Activated naive CD4-positive, alpha-beta T cell treated with anti-CD3 and anti-CD28 coated beads for 36 hours (primary cell): ENCODE measurements around the gene PDILT. TPM values are rescaled to one million over a fixed set of nuclear protein-coding genes. Genes with fewer than 3 reads are reported as not detected.
"Not testable (repeated sequence)": the region's sequence is repeated elsewhere in the genome, so short reads cannot be mapped to it uniquely, and the experiment has no call there.

ENCODE experiments used
- CTCF ChIA-PET: fragments of 350-600 bp; sonication (Branson Sonifier 250); formaldehyde crosslinking; loops from one replicate; lab custom pipeline; 2021; ENCODE audit warnings: antibody characterized with exemption; lab: Charles Lee
- DNase-seq: peaks from one replicate; pipeline ENCODE4 v3.0.0-alpha.2; 2020
- H3K27ac Mint-ChIP-seq: one replicate; pipeline ENCODE4 v1.8.0; 2021; ENCODE audit warnings: mild to moderate bottlenecking, mixed read lengths
- H3K27me3 Mint-ChIP-seq: one replicate; pipeline ENCODE4 v1.8.0; 2021; ENCODE audit warnings: low read depth, mixed read lengths
- H3K36me3 Mint-ChIP-seq: one replicate; pipeline ENCODE4 v1.8.0; 2021; ENCODE audit warnings: low read depth, mixed read lengths
- H3K4me1 Mint-ChIP-seq: one replicate; pipeline ENCODE4 v1.8.0; 2021; ENCODE audit warnings: low read depth, mixed read lengths
- H3K4me3 Mint-ChIP-seq: one replicate; pipeline ENCODE4 v1.8.0; 2021; ENCODE audit warnings: mild to moderate bottlenecking, moderate library complexity, mixed read lengths
- H3K9me3 Mint-ChIP-seq: one replicate; pipeline ENCODE4 v1.8.0; 2021; ENCODE audit warnings: mixed read lengths
- intact Hi-C: fragments of 100-400 bp; cut with micrococcal nuclease; formaldehyde crosslinking; loops from one replicate; pipeline ENCODE4 v1.15.1; 2023
- total RNA-seq, 2 experiments: library from RNA; stranded (reverse); gene quantifications; one replicate each; pipeline ENCODE4 v1.2.3, GENCODE V29; 2021

The PDILT gene
- total RNA-seq, 2 experiments from 2014 or later, result not detected

DNA sequence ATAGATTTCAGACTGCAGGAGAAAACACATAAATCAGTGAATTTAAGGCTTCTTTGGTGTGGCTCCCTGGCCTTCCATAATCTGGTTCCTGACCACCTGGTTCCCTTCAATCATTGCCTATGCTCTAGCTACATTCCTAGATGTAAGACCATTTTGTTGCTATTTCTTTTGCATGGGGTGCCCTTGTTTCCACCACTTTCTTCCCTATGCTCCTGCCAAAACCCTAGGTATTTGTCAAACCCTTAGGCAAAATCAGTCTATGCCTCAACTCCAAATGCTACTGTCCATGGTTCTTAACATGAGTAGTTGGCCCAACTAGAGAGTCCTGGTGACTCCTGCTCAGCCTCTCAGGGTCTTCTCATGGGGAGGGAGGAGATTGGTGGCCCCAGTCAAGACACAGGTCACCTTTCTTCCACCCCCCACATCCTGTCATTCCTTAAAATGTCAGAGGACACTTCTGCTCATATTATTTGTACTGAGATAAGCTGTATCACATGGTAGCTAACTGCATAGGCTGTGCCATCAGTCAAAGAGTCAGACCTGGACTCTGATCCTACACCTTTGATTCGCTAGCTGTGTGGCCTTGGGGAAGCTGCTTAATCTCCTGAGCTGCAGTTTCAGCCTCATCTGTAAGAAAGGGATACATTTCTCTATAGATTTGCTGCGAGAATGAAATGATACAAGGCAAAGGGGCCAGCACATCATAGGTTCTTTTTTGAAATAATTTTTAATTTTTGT lies 19.8 kb upstream of the PDILT start:
- Mint-ChIP-seq H3K4me1 (no peaks in the 10 kb centered on the region), H3K9me3 (no peaks in the 10 kb centered on the region), H3K27me3 (peaks cover 1% of the 10 kb centered on the region), H3K27ac (no peak overlapping the region), H3K36me3 (no peaks in the 10 kb centered on the region), H3K4me3 (no peak overlapping the region)
- intact Hi-C loops, result no loop called here
- DNase-seq, result no peak
- CTCF ChIA-PET, result no interaction called here

DNA sequence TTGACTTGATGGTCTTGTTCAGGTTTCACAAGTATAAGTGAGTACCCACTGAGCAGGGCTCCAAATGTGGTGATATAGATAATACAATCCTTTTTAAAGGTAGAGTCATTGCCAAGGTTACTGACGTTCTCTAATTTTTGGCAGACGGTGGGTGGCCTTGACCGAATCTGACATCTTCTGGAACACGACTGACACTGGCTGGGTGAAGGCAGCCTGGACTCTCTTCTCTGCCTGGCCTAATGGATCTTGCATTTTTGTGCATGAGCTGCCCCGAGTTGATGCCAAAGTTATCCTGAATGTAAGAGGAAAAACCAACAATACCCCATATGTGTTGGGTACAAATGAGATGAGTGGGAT lies 19.2 kb upstream of the PDILT start:
- CTCF ChIA-PET, H3K9me3 Mint-ChIP-seq, H3K36me3 Mint-ChIP-seq, DNase-seq, H3K4me1 Mint-ChIP-seq, H3K4me3 Mint-ChIP-seq, intact Hi-C loops, H3K27ac Mint-ChIP-seq, H3K27me3 Mint-ChIP-seq: not testable (repeated sequence)

DNA sequence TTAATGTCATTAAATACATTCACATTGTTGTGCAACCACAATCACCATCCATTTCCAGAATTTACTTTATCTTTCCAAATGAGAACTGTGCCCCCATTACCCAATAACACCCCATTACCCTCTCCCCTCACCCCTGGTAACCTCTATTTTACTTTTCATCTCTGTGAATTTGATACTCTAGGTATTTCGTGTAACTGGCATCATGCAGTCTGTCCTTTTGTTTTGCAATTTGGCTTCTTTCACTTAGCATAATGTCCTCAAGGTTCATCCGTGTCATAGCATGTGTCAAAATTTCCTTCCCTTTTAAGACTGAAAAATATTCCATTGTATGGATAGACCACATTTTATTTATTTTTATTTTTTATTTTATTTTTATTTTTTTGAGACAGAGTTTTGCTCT lies 17.2 kb upstream of the PDILT start:
- not testable (repeated sequence) for H3K4me1 Mint-ChIP-seq

GRCh38 chr16:20419093-20419492 lies 14.6 kb upstream of the PDILT start:
- CTCF ChIA-PET, DNase-seq, H3K27ac Mint-ChIP-seq, intact Hi-C loops, H3K9me3 Mint-ChIP-seq, H3K4me3 Mint-ChIP-seq, H3K4me1 Mint-ChIP-seq, H3K36me3 Mint-ChIP-seq, H3K27me3 Mint-ChIP-seq: not testable (repeated sequence)

More for the DNA sequence above, 17.2 kb upstream of the PDILT start:
- DNase-seq, CTCF ChIA-PET, H3K27me3 Mint-ChIP-seq, intact Hi-C loops, H3K9me3 Mint-ChIP-seq, H3K27ac Mint-ChIP-seq, H3K36me3 Mint-ChIP-seq, H3K4me3 Mint-ChIP-seq: not testable (repeated sequence)

DNA sequence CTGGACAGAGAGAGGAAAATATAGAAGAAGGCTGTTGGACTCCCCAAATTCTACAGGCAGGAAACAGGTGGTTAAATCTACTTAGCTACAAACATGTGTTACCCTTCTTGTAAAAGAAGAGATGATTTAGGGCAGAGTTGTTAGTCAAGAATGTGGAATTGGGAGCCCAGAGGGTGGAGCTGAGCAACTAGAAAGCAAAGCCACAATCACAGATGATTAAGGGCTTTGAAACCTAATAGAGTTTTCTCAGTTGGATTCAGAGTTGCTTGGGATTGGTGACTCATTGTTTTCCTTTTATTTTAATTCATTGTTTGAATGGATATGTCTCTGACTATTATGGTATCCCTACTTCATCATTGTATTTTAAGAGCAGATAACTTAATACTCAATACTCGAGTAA lies 11.0 kb upstream of the PDILT start:
- Mint-ChIP-seq H3K27me3 (peaks cover 12% of the 10 kb centered on the region), H3K27ac (no peak overlapping the region), H3K4me3 (no peak overlapping the region), H3K36me3 (no peaks in the 10 kb centered on the region), H3K4me1 (no peaks in the 10 kb centered on the region), H3K9me3 (no peaks in the 10 kb centered on the region)
- intact Hi-C loops, result no loop called here
- CTCF ChIA-PET, result no interaction called here
- DNase-seq, result no peak

DNA sequence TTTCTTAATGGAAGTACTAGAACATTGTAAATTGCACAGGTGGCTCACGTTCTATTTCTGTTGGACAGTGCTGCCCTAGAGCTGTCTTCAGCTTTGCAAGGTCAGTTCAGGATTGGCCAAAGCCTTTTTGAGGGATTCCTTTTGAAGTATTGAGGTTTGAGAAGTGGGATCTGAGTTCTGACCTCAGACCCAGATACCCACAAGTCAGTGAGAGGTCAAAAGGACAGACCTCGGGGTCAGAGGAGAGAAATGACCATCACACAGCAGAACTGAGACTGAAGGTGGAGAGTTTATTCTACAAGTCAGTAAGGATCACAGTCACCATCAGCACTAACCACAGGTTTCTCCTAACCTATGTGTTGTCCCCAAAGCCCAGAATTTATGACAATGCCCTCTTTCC lies 6.5 kb upstream of the PDILT start:
- Mint-ChIP-seq H3K36me3 (no peaks in the 10 kb centered on the region), H3K4me3 (no peak overlapping the region), H3K9me3 (no peaks in the 10 kb centered on the region), H3K4me1 (no peaks in the 10 kb centered on the region), H3K27ac (no peak overlapping the region), H3K27me3 (peaks cover 12% of the 10 kb centered on the region)
- intact Hi-C loops, result no loop called here
- CTCF ChIA-PET, result no interaction called here
- DNase-seq, result no peak

GRCh38 chr16:20410121-20410723 lies 5.7 kb upstream of the PDILT start:
- CTCF ChIA-PET, result no interaction called here
- Mint-ChIP-seq H3K4me3 (no peak overlapping the region), H3K27ac (no peak overlapping the region), H3K27me3 (peaks cover 8% of the 10 kb centered on the region), H3K4me1 (no peaks in the 10 kb centered on the region), H3K36me3 (no peaks in the 10 kb centered on the region), H3K9me3 (no peaks in the 10 kb centered on the region)
- DNase-seq, result no peak
- intact Hi-C loops, result no loop called here

GRCh38 chr16:20409398-20410120 lies 5.0 kb upstream of the PDILT start, which contains the start of gene ACSM5:
TSS of gene ACSM5 (plus strand) at chr16:20409534. CDS start at chr16:20411485, 1,951 bp downstream.
- no peaks in the 10 kb centered on the region for H3K9me3 Mint-ChIP-seq
- H3K27ac Mint-ChIP-seq, result no peak within 1 kb of the TSS
- intact Hi-C loops, result no loop called here
- no peaks in the 10 kb centered on the region for H3K4me1 Mint-ChIP-seq
- H3K36me3 Mint-ChIP-seq, result no peaks in the 10 kb centered on the region
- peaks cover 4% of the 10 kb centered on the region for H3K27me3 Mint-ChIP-seq
- DNase-seq, result no peak
- CTCF ChIA-PET, result no interaction called here
- H3K4me3 Mint-ChIP-seq, result no peak within 1 kb of the TSS

- no peak for DNase-seq
- no peaks in the 10 kb centered on the region for H3K4me1 Mint-ChIP-seq
- H3K27ac Mint-ChIP-seq, result no peak overlapping the region
- H3K9me3 Mint-ChIP-seq, result no peaks in the 10 kb centered on the region
- H3K4me3 Mint-ChIP-seq, result no peak overlapping the region
- CTCF ChIA-PET, result no interaction called here
- no peaks in the 10 kb centered on the region for H3K36me3 Mint-ChIP-seq
- intact Hi-C loops, result no loop called here
- H3K27me3 Mint-ChIP-seq, result no peaks in the 10 kb centered on the region
Observed at GRCh38 chr16:20402651-20403050, 1.9 kb downstream of the PDILT start.

DNA sequence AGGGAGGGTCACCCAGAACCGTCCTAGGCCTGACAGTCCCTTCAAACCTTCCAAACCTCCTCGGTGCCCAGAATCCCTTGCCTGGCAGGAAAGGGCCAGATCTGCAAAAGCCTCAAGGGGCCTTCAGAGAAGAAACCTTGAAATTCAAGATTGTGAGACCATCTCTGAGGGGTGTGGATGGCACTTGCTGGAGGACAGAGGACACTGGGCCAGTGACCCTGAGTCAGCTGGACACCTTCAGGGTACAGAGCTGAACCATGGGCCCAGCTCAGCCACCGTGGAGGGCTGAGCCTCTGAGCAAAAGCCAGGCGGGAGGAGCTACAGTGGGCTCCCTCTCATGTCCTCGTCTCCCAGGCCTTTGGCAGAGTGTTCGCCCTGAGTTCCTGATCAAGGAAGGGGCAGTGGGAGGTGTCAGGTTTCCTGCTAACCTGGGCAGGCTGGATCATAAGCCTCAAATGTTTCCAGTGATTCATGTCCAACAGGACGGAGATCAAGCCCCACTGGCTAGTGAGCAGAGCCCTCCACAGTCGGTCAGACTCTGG lies 3.0 kb downstream of the PDILT start:
- Mint-ChIP-seq H3K36me3 (no peaks in the 10 kb centered on the region), H3K27me3 (no peaks in the 10 kb centered on the region), H3K4me3 (no peak overlapping the region), H3K9me3 (no peaks in the 10 kb centered on the region), H3K27ac (no peak overlapping the region), H3K4me1 (no peaks in the 10 kb centered on the region)
- CTCF ChIA-PET, result no interaction called here
- intact Hi-C loops, result no loop called here
- DNase-seq, result no peak

GRCh38 chr16:20401066-20401465 lies 3.5 kb downstream of the PDILT start:
- H3K27ac Mint-ChIP-seq, result no peak overlapping the region
- H3K4me3 Mint-ChIP-seq, result no peak overlapping the region
- CTCF ChIA-PET, result no interaction called here
- H3K4me1 Mint-ChIP-seq, result no peaks in the 10 kb centered on the region
- no peaks in the 10 kb centered on the region for H3K36me3 Mint-ChIP-seq
- no peak for DNase-seq
- no peaks in the 10 kb centered on the region for H3K27me3 Mint-ChIP-seq
- intact Hi-C loops, result no loop called here
- H3K9me3 Mint-ChIP-seq, result no peaks in the 10 kb centered on the region

GRCh38 chr16:20399185-20399584 lies 5.4 kb downstream of the PDILT start:
- CTCF ChIA-PET, result no interaction called here
- Mint-ChIP-seq H3K4me3 (no peak overlapping the region), H3K4me1 (no peaks in the 10 kb centered on the region), H3K27ac (no peak overlapping the region), H3K27me3 (no peaks in the 10 kb centered on the region), H3K36me3 (no peaks in the 10 kb centered on the region), H3K9me3 (no peaks in the 10 kb centered on the region)
- DNase-seq, result no peak
- intact Hi-C loops, result no loop called here
